OCI-LY7 (cell line): ENCODE results near the gene TCTN1.

Experiments
- CTCF ChIP-seq: fragments of 200-600 bp; sonication (generic); conservative IDR thresholded peaks from 2 replicates; pipeline ENCODE4 v1.5.1; 2014; ENCODE audit warnings: mild to moderate bottlenecking, antibody characterized with exemption, low read length, moderate library complexity, mixed read lengths
- EZH2phosphoT487 ChIP-seq: fragments of 200-600 bp; sonication (generic); IDR thresholded peaks from 2 replicates; pipeline ENCODE4 v1.6.1; 2018; ENCODE audit warnings: low read depth, borderline replicate concordance, mild to moderate bottlenecking, mixed run types, antibody characterized with exemption, low read length, moderate library complexity, mixed read lengths

DNA sequence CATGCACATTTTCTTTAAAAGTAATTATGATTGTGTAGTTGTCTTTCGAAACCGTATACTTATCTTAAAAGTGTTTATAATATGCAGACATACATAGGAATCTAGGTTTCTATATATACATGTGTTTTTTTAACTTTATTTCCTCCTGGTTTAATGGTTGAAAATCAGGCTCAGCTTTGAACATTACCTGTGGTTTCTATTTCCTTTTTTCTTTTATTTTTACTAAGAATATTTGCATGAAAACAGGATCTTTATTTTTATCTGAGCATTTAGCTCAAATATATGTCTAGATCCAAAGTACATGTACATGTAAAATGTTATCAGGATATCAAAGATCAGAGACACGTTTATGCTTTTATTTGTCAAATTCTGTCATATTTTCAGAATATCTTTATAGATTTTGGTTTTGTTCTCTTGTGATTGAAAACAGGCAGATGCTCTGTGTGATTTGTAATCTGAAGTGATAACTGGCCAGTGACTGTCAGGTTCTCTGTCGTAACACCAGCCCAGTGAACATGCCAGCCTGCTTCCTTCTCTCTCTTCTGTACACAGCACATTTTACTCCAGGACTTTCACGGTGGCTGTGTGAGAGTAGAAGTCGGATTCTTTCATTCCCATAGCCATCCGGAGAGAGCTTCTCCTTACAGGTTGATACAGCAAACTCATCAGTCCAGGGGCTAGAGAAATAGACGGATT is 13.7 kb downstream of the TCTN1 start:
- TF ChIP-seq CTCF (no peak), EZH2phosphoT487 (no peak)
